Measurements from ENCODE around the gene RIPK3.

DNA sequence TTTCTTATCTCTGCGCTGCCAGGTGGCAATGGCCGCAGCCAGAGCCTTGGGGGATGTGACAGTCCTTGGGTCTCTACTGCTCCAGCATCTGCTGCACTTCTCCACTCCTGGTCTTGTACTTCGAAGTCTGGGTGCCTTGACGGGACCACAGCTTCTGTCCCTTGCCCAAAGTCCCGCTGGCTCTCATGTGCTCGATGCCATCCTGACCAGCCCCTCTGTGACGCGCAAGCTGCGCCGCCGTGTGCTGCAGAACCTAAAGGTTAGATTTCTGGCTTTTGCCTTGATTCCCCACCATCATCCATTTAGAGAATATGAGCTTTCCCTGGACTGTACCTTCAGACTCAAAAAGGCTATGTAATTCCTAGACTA lies 35.8 kb downstream of the RIPK3 start:
- no peak for TF ChIP-seq POLR2AphosphoS5 (IDR thresholded peaks at IDR 0.05; ENCODE audit: low read depth, low read length)
- TF ChIP-seq POLR2A (IDR thresholded peaks at IDR 0.05; ENCODE audit: low read depth, low read length), result no peak
- no peak for TF ChIP-seq TAF1 (IDR thresholded peaks at IDR 0.05; ENCODE audit: borderline replicate concordance, low read depth, low read length)
